AG20443 (cell line): ENCODE results near the gene LDLRAD4.
A peak's percentile ranks its signal among the peaks of the same experiment; 100 is the strongest.
"Not testable (repeated sequence)": the region's sequence is repeated elsewhere in the genome, so short reads cannot be mapped to it uniquely, and the experiment has no call there.

Experiments
- DNase-seq: peaks from one replicate; pipeline ENCODE4 v3.0.0; 2012; ENCODE audit warnings: low spot score, mixed read lengths

Gene LDLRAD4

DNA sequence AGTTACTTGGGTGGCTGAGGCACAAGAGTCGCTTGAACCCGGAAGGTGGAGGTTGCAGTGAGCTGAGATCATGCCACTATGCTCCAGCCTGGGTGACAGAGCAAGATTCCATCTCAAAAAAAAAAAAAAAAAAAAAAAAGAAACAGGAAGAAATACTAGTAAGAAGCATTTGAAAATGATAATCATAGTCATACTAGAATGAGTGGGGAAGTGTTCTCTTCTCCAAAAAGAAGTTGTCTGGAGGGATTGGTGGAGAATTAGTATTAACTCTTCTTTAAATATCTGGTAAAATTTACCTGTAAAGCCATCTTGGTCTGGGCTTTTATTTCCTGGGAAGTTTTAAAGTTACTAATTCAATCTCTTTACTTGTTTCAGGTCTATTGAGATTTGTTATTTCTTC is 376.0 kb downstream of the LDLRAD4 start:
- no peak for DNase-seq

DNA sequence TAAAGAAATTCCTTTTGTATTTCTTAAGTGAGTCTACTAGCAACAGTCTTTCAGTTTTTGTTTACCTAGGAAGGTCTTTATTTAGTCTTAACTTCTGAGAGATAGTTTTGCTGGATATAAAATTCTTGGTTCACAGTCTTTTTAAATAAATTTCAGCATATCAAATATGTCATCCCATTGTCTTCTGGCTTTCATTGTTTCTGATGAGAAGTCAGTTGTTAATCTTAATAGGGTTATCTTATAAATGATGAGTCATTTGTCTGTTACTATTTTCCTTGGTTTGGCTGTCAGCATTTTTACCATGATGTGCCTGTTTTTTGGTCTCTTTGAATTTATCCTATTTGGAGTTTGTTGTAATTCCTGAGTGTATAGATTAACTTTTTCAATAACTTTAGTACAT is 378.5 kb downstream of the LDLRAD4 start:
- DNase-seq = no peak

DNA sequence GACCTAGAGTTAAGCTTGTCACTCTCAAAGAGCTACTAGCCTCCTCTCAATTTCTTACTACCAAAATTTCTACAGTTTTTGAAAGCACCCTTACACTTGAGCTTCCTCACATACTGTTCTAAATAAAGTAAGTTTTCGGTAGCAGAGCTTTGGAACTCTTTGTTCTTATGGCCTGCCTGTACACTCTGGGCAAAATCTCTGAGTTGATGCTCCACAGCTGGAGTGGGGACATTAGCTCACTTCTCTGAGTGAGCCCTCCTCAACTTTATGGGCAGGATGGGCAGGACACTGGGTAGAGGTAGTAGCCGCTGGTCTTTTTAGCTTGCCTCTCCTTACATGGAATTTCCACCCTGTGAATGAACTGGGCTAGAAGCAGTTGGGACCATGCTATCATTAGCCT is 380.0 kb downstream of the LDLRAD4 start:
- DNase-seq = no peak

DNA sequence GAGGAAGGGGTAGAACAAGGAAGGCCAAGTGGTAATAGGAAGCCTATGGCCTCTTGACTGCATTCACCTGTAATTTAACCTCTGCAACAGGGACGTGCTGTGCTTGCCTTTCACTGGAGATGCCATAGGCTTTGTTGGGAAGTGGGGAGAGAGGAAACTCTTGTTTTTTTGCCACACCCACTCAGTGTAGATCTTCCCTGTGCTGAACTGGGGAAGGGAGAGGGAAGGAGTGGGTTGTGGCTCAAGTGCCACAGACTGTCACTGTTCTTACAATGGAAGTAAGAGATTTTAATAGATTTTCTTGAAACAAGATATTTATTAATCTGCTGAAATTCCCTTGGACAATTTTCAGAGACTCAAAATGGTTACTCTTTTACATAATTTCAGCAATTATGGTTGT is 380.5 kb downstream of the LDLRAD4 start:
- DNase-seq = no peak

DNA sequence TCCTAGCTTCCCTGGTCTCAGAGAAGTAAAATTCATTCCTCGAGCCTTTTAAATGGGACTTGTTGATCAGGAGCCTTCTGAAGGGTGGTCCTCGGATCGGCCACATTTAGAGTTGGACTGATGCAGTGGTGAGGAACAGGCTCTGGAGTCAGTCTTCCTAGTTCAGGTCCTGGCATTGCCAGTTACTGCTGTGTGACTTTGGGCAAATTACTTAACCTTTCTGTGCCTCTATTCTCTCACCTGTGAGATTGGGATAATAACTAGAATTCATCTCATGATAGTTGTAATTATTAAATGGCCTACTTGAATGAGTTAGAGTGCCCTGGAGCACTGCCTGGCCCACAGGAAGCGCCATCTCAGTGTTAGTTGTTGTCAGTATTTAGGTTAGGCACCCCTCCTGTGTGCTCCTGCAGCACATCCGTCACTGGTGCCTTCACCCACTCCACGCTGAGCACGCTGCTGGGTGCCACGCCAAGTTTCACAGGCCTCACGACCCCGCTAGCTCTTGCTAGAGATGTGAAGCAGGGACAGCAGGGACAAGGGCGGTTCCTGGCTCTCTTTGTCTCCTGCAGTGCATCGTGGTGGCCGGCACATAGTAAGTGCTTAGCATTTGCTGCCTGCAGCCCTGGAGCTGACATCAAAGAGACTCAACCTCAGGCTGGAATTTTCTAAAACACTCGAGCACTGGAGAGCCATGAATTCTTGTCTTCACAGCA is 384.9 kb downstream of the LDLRAD4 start:
- no peak for DNase-seq

DNA sequence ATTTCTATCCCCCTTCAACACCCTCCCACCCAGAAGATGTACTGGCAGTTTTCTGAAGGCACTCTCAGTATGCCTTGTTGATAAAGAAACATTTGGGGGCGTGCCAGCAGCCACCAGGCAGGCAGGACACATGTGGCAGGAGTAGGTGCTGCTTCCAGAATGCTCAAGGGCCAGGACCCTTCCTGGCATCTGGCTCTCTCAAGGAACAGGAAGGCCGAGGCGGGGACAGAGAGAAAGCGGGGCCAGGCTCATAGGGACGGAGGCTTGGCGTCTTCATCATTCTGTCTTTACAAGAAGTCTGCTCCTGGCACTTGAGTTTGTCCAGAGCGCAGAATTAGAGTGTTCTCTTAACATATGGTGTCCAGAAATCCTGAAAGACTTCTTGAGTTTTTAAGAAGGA is 386.2 kb downstream of the LDLRAD4 start:
- DNase-seq = no peak

DNA sequence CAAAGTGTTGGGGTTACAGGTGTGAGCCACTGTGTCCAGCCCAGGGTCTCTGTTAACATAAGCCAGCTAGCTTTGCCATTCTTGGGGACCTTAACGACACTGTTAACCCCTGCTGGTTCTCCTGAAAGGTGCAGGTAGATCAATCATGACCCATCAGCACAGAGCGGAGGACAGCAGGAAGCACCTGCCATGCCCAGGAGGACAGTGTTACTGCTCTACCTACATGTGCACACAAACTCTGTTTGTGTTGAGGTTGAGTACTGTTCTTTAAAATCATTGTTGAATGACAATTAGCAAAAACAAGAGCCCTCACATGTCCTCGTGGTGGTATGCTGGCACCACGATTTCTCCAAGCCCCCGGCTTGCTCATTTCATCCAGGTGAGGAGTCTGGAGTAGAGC is 386.9 kb downstream of the LDLRAD4 start:
- no peak for DNase-seq

DNA sequence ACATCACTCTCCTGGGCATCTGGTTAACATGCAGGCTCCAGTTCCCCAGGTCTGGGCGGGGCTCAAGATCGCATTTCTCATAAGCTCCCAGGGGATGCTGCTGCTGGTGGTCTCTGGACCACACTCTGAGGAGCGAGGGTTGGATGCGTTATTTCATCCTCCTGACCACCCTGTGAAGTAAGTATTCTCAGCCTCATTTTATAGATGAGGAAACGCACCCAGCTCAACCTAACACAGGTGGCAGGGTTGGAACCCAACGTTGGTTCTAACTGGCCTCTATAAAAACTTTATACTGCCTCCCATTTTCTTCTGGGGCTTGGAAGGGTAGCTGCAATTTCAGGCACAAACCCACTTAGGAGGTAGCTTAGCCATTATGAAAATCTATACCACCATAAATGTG is 387.3 kb downstream of the LDLRAD4 start:
- DNase-seq = no peak

DNA sequence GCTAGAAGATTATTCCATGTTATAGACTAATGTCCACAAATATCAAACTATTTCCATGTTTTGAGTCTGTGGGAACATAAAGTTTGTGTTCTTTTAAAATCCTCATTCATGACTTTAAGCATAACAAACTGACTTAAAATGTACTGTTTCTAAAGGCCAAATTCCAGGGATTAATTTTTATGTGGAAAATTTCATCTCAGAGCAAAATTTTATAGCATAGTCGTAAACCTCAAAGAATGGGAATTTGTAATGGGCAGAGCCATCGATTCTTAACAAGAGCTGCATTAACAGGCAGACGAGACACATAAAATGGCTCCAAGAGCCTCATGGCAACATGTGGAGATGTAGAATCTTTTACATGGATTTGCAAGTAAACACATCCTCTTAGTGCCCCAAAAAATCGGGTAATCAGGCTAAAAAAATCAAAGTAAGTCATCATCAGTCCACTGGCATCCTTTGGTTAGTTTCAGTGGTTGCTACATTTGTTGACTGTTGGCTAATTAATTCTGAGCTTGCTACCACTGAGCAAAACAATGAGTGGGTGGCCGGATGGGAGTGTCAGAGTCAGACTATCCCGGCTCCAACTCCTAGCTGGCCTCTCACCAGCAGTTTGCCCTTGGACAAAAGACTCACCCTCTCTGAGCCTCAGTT is 388.2 kb downstream of the LDLRAD4 start:
- no peak for DNase-seq

DNA sequence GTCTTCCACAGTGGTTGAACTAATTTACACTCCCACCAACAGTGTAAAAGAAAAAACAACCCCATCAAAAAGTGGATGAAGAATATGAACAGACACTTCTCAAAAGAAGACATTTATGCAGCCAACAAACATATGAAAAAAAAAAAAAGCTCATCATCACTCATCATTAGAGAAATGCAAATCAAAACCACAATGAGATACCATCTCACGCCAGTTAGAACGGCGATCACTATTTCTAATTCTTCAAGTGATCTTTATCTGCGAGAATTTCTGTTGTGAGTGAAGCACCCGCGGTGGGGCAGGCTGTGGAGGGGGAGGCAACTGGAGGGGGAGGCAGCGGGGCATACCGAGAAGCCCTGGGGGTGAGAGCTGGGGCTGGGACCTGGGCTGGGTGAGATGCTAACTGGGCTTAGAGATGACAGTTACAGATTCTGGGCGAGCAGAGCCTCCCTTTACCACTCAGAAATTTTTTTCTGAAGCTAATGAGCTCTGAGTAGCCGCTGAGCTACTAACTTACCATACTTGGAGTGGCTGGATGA is 389.5 kb downstream of the LDLRAD4 start:
- DNase-seq = not testable (repeated sequence)

DNA sequence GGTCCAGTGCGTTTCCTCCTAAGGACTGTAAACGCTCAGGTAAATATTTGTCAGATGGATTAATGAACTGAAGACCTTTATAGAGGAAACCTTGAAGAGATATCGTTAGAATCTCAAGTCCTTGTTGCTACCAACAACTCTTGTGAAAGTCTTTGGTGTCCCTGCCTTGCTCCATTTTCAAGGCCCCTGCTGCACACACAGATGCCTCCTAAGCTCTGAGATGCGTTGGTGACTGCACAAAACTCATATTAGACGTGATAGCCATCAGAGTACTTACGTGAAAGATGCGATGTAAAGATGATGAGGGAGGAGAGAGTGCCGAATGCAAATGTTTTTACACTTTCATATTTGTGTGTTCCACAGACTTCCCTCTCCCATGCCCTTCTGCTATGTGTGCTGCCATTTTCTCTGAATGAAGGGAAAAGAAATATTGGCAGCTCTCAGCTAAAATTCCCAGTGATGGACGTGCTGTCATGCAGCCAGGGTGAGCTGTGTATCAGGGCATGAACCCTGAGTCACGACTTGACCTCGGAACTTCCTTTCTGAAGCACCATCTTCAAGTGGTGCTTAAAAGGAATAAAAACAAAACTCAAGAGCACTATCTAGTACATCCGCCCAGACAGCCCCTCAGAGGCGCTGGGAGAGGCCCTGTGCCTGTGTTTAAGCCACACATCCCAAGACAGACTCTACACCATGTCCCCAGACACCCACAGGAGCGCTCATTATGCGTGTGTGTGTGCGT is 390.4 kb downstream of the LDLRAD4 start:
- DNase-seq = no peak

DNA sequence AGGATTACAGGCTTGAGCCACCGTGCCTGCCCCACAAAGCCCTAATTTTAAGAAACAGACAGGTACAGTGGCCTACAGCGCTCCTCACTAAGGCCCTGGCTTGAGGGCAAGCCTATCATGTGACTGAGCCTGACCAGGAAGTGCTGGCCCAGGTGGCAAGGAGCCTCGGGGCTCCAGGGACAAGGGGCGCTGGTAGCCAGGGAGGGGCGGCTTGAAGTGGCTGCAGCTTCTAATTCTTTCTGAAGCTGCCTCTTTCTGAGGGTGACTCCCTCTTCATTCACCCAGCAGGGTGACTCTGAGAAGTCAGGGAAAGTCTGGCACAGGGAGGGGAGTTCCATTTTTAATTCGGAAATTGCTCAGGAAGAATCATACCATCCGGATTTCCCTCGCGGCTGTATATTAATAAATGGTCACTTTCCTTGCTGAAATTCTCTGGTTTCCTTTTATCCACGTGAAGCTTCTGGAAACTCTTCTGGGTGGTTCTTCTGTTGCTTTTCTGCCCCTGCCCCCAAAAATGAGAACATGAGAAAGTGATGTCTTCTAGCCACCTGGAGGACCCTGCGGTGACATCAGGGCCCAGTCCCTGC is 392.1 kb downstream of the LDLRAD4 start:
- DNase-seq = peak; percentile 17

DNA sequence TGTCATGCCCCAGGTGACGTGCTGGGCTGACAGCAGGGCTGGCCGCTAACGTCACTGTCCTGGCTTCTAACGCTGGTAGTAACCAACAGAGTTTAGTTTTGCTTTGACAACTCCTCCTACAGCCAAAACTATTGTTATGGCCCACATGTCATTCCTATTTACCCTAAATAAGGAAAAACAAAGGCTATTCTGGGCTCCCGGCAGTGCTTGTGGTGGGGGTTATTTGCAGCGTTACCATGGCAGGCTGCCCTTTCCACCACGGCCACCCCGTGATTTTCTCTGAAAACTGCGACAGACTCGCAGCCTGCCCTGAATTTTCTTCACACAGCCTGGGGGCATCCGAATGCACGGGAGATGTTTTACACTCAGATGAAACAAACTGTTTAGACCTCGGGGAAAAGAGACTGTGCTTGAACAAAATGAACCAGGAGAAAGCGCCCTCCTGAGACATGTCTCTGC is 392.6 kb downstream of the LDLRAD4 start:
- peak; percentile 75 for DNase-seq

DNA sequence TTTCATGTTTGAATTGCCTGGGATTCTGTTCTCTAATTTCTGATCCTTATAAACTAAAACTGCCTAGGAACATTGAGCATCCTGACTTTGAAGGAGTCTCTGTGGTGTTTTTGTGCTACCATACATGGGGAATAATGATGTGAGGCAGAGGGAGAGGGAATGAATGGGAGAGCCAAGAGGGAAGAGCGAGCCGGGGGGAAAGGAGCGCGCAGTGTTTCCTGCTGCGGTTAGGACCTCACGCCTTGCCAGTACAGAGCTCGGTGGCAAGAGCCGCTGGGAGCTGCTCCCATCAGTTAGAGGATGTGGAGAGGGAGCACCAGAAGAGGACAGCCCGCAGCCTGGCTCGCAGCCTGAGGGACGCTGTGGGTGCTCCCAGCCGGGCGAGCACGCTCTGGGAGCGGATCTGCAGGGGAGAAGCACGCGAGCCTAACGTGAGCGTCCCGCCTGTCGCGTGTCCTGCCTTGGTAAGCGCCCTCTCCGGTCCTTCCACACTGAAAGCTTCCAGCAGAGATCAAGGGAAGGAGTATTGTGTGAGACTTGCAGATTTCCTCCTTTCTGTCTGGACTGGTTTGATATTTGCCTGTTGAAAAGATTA is 393.1 kb downstream of the LDLRAD4 start:
- DNase-seq = peak; percentile 72

DNA sequence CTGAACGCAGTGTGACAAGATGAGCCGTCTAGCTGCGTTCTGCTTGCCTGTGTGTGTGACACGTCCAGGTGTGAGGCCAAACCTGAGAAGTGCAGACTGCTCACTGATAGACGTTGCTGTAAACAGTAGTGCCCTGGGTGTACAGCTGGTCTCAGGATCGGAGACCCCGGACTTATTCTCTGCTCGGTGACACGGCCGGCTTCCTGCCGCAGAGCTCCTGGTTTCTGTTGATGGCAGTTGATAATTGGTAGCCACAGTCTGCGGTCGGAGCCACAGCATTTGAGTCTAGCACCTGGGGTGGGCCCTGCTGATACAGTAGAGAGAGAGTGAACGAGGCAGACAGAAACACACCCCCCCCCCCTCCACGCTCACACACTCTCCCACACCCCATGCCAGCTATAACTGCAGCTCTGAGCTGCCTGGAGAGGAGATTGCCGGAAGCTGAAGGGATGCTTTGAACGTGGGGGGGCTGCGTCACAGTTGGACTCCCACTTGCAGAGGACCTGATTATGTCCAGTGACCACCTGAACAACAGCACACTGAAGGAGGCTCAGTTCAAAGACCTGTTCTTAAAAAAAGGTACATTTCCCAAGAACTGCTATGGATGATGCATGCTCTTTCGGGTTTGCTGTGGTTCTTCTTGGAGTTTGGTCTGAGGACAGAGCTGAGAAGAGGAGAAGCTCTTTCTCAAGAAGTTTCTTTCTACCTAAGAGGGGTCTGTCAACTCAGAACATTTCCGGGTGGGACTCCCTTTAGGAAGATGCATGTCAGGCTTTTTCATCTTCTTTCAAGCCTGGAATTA is 393.8 kb downstream of the LDLRAD4 start:
- peak; percentile 17 for DNase-seq

DNA sequence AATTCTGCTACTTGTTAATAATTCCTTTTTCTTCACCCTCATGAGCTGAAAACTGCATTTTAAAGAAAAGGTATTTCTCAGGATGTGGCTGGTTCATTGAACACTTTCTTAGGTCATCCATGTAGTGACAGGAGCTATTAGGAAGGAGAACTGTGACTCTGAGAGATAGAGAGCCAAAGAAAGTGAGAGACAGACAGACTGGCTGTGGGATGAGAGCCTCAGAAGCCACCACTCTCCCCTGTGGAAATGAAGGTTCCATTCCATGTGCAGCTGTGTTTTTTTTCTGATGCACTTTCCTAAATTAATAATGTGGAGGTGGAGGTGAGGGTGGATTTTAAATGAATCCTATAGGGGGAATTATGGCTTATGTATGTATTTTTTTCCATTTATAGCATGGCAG is 394.5 kb downstream of the LDLRAD4 start:
- peak; percentile 3 for DNase-seq

DNA sequence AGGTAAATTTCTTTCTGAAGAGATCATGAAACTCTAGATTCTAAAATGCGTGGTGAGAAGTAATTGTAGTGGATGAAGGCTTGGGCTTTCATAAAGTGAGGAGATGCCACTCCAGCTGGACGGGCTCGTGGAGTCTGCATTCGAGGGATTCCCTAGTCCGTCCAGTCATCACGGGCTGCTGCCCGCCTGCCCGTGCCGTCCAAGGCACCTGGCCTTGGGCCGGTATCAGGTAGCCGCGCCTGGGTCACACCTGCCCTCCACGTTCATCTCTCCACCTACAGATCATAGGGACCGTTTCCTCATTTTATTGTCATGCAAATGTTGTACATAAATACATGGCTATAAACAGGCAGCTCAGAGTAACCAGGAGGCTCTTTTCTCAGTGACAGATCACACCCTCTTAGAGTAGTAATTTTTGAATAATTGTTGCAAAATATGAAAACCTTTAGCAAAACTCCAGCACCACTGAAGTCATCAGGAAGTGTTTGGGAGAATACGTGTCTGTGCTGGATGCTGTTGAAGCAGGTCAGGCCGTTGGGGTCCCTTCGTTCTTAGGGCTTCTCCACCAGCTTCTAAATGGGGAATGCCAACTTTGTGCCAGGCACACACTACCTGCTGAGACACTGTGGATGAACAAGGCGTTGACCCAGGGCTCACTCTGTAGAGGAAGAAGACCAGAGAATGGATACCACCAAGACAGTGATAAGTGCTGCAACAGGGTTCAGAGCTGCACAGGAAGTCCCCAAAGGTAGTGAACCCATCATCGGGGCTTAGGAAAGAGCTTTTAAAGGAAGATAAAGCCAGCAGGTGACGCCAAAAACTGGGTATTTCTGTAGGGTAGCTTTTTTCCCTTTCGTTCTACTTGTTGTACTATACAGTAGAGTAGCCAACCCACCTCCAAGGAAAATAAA is 395.3 kb downstream of the LDLRAD4 start:
- peak; percentile 3 for DNase-seq

DNA sequence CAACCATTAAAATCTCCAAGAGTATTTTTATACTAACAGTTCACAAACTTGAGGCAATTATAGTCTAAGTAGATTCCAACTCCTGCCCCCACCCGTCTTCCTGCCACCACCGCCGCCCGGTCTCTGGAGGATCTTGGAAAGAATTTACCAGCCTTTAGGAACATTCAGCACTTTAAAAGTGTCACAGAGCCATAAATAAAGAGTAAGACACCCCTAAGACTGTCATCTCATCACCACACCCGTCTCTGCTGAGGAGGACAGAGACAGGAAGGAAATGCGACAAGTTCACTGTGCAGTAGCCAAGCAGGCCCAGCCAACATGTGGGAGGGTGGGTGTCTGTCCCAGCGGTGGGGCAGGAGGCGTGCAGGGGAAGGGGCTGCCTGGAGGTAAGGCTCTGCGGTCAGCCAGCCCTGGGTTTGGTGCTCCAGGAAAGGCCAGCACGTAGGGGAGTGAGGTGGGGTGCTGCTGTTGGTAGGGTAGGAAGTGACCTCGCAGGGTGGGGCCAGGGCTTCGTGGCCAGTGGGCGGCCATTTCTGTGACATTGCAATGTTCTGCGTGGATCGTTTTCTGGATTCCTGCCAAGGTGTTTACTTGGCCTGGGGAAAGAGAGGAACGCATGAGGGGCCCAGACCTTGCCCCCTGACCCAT is 396.2 kb downstream of the LDLRAD4 start:
- peak; percentile 37 for DNase-seq

DNA sequence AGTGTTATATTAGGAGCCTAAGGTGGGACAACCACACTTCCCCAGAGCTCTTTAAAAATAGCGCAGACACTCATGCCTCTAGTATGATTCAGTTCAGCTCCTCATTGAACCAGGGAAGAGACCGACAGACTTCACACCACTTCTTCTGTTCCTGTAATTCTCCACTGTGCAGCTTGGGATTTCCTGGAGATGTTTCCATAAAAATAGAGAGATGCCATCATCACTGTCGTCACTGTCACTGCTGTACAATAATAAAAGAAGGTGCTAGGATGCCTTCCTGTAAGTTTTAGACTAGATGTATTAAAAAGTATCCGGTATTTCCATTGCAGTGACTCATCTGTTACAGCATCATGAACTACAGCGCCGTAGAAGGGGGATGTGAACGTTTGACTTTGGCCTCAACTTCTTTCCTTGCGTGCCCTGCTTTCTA is 396.9 kb downstream of the LDLRAD4 start:
- DNase-seq = peak; percentile 57

DNA sequence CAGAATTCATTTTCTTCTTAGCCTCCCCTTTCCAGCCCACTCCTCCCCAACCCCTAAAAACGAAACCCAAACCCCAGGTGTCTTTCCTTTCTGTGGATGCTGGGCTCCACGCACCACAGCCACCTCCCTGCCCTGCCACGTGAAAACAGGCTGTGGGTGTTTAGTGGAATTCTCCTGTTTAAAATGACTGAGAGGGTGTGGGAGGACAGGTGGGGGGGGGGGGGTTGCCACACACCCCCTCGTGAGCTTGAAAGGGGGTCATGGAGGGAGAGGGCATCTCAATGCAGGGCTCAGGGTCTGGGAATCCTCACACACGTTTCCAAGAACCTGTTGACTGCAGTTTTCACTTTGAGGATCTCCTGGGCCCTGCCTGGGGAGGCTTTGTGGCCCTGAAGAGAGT is 397.5 kb downstream of the LDLRAD4 start:
- peak; percentile 3 for DNase-seq
